ENCODE data around the gene SLC8A2.

Gene SLC8A2

GRCh38 chr19:47435883-47436417, 35.7 kb downstream of the SLC8A2 start:
- no peak overlapping the region for H3K27ac ChIP-seq
- TF ChIP-seq CTCF (IDR thresholded peaks at IDR 0.05) (no peak), ZFX (IDR thresholded peaks at IDR 0.05; ENCODE audit: borderline replicate concordance) (no peak)

- H3K27ac ChIP-seq = no peak overlapping the region
- TF ChIP-seq ZFX (IDR thresholded peaks at IDR 0.05; ENCODE audit: borderline replicate concordance) (no peak), CTCF (IDR thresholded peaks at IDR 0.05) (no peak)
Measured at GRCh38 chr19:47435196-47435595, 36.5 kb downstream of the SLC8A2 start.

- TF ChIP-seq CTCF (IDR thresholded peaks at IDR 0.05) (no peak), ZFX (IDR thresholded peaks at IDR 0.05; ENCODE audit: borderline replicate concordance) (no peak)
- H3K27ac ChIP-seq = no peak overlapping the region
Measured at GRCh38 chr19:47434088-47434487, 37.6 kb downstream of the SLC8A2 start.

- no peak overlapping the region for H3K27ac ChIP-seq
- TF ChIP-seq ZFX (IDR thresholded peaks at IDR 0.05; ENCODE audit: borderline replicate concordance) (no peak), CTCF (IDR thresholded peaks at IDR 0.05) (no peak)
Measured at GRCh38 chr19:47433121-47433520, 38.6 kb downstream of the SLC8A2 start.

- TF ChIP-seq ZFX (IDR thresholded peaks at IDR 0.05; ENCODE audit: borderline replicate concordance) (no peak), CTCF (IDR thresholded peaks at IDR 0.05) (no peak)
- H3K27ac ChIP-seq = no peak overlapping the region
Measured at GRCh38 chr19:47432499-47432898, 39.2 kb downstream of the SLC8A2 start.

GRCh38 chr19:47432091-47432490, 39.6 kb downstream of the SLC8A2 start:
- no peak overlapping the region for H3K27ac ChIP-seq
- TF ChIP-seq ZFX (IDR thresholded peaks at IDR 0.05; ENCODE audit: borderline replicate concordance) (no peak), CTCF (IDR thresholded peaks at IDR 0.05) (no peak)

GRCh38 chr19:47430041-47430802, 41.5 kb downstream of the SLC8A2 start:
- H3K27ac ChIP-seq = peak overlapping the region; percentile 67
- TF ChIP-seq CTCF (IDR thresholded peaks at IDR 0.05) (peak; percentile 60), ZFX (IDR thresholded peaks at IDR 0.05; ENCODE audit: borderline replicate concordance) (no peak)

All from 22Rv1 (cell line).